Measurements from ENCODE around the gene ASCL1.
A peak's percentile ranks its signal among the peaks of the same experiment; 100 is the strongest.

ASCL1 gene

DNA sequence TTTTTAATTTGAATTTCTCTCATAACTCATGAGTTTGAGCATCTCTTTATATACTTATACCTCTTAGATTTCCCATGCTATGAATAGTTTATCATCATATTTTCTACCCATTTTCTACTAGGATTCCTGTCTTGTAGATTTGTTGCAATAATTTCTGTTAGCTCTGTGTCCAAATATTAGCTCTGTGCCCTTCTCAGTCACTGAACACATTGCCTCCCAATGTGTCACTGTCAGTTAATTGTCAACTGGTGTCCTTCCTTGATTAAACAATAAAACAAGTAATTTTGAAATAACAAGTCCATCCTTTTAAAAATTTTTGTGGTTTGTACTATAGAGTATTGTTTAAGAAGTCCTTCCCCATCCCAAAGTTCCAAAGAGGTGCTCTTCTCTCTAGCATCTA is 36.2 kb upstream of the ASCL1 start:
- Histone ChIP-seq H3K27me3 (ENCODE audit: control insufficient read depth, insufficient read depth, low read length) (no peaks in the 10 kb centered on the region), H3K9ac (ENCODE audit: low read length) (no peak overlapping the region), H3K27ac (ENCODE audit: low read length) (no peak overlapping the region), H3K9me3 (ENCODE audit: control insufficient read depth, low read depth, low read length) (no peaks in the 10 kb centered on the region), H3K36me3 (ENCODE audit: control insufficient read depth, low read depth, low read length) (no peaks in the 10 kb centered on the region), H3K4me3 (ENCODE audit: low read length) (no peak overlapping the region), H3K4me1 (ENCODE audit: control insufficient read depth, low read depth, low read length) (peaks cover 8% of the 10 kb centered on the region)

DNA sequence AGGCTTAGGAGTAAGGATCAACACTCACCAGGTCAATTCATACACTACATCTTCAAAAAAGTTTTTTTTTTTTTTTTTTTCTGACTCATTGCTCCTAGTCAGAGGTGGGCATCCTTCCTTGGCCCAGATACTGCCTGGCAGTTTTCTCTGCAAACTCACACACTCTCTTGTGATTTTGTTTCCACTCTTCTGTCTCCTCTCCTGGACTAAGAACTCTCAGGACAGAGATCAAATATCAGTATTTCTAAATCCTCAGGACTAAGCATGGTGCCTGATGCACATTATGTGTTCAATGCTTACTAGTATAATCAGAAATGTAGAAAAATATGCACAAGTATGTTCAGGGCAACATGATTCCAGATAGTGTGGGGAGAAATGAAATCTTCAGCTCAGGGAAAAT is 30.3 kb upstream of the ASCL1 start:
- Histone ChIP-seq H3K9ac (ENCODE audit: low read length) (no peak overlapping the region), H3K27me3 (ENCODE audit: control insufficient read depth, insufficient read depth, low read length) (no peaks in the 10 kb centered on the region), H3K4me1 (ENCODE audit: control insufficient read depth, low read depth, low read length) (no peaks in the 10 kb centered on the region), H3K9me3 (ENCODE audit: control insufficient read depth, low read depth, low read length) (no peaks in the 10 kb centered on the region), H3K36me3 (ENCODE audit: control insufficient read depth, low read depth, low read length) (no peaks in the 10 kb centered on the region), H3K4me3 (ENCODE audit: low read length) (no peak overlapping the region), H3K27ac (ENCODE audit: low read length) (no peak overlapping the region)

DNA sequence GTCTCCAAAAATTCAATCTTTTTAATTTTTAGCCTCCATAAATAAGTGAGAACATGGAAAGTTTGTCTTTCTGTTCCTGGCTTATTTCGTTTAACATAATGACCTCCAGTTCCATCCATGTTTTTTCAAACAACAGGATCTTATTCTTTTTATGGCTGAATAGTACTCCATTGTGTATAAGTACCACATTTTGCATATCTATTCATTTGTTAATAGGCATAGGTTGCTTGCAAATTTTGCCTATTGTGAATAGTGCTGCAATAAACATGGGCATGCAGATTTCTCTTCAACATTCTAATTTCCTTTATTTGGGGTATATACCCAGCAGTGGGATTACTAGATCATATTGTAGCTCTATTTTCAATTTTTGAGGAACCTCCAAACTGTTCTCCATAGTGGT is 24.3 kb upstream of the ASCL1 start:
- Histone ChIP-seq H3K4me3 (ENCODE audit: low read length) (no peak overlapping the region), H3K27ac (ENCODE audit: low read length) (no peak overlapping the region), H3K9ac (ENCODE audit: low read length) (no peak overlapping the region), H3K4me1 (ENCODE audit: control insufficient read depth, low read depth, low read length) (peaks cover 12% of the 10 kb centered on the region), H3K27me3 (ENCODE audit: control insufficient read depth, insufficient read depth, low read length) (no peaks in the 10 kb centered on the region), H3K36me3 (ENCODE audit: control insufficient read depth, low read depth, low read length) (no peaks in the 10 kb centered on the region), H3K9me3 (ENCODE audit: control insufficient read depth, low read depth, low read length) (no peaks in the 10 kb centered on the region)

DNA sequence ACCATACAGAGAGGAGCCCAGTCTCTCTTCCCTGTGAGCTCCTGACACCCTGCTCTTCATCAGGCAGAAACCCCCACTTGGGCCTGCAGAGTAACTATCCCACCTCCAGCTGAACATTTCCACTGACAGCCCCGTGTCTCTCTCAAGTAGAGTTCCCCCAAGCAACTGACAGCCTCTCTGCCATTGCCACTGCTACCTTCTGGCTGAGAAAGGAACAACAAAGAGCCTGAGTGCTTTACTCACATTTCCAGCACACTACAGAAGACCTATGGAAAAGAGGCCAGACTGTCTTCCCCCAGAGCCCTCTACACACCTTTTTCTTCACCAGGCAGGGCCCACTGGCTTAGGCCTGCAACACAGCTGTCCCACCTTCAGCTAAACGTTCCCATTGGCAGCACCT is 18.4 kb upstream of the ASCL1 start:
- Histone ChIP-seq H3K27ac (ENCODE audit: low read length) (no peak overlapping the region), H3K9me3 (ENCODE audit: control insufficient read depth, low read depth, low read length) (no peaks in the 10 kb centered on the region), H3K9ac (ENCODE audit: low read length) (no peak overlapping the region), H3K4me1 (ENCODE audit: control insufficient read depth, low read depth, low read length) (peaks cover 6% of the 10 kb centered on the region), H3K36me3 (ENCODE audit: control insufficient read depth, low read depth, low read length) (no peaks in the 10 kb centered on the region), H3K27me3 (ENCODE audit: control insufficient read depth, insufficient read depth, low read length) (no peaks in the 10 kb centered on the region), H3K4me3 (ENCODE audit: low read length) (no peak overlapping the region)

DNA sequence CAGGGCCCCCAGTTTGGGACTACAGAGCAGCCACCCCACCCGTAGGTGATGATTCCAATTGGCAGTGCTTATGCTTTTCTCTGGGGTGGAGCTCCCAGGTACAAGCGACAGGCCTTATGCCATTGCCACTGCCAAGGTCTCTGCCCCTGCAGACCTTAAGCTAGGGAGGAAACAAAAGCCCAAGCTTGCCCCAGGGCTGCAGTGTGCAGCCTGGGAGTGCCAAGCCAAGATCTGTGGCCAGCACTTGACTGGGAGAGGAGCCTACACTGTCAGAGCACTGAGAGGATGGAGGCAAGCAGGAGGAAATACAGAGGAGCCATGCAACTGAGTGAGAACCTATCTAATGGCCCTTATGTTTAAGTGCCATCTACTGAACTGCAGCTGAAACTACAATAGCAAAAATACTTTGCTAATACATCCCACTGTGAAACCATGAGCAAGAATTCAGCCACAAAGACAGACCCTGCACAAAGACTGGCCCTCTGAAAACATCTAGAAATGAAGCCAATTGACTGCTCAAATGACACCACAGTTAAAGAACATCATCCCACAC is 17.7 kb upstream of the ASCL1 start:
- Histone ChIP-seq H3K36me3 (ENCODE audit: control insufficient read depth, low read depth, low read length) (no peaks in the 10 kb centered on the region), H3K4me3 (ENCODE audit: low read length) (no peak overlapping the region), H3K9ac (ENCODE audit: low read length) (no peak overlapping the region), H3K27ac (ENCODE audit: low read length) (no peak overlapping the region), H3K9me3 (ENCODE audit: control insufficient read depth, low read depth, low read length) (no peaks in the 10 kb centered on the region), H3K4me1 (ENCODE audit: control insufficient read depth, low read depth, low read length) (peaks cover 5% of the 10 kb centered on the region), H3K27me3 (ENCODE audit: control insufficient read depth, insufficient read depth, low read length) (no peaks in the 10 kb centered on the region)

DNA sequence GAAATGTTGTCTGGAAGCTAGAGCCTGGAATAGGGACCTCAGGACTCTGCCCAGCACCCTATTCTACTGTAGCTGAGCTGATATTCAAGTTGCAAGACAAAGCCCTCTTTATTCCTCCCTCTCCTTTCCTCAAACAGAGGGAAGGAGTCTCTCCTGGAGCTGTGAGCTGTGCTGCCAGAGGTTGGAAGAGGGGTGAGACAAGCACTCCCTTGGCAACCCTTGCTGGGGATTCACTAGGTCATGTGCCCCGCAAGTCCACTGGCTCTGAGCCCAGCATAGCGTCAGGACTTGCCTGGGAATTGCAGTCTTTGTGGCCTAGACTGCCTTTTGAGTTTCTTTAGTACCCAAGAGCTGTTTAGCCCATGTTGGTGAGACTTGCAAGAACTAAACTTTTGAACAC is 11.4 kb upstream of the ASCL1 start:
- H3K36me3 ChIP-seq (ENCODE audit: control insufficient read depth, low read depth, low read length) = no peaks in the 10 kb centered on the region
- peaks cover 33% of the 10 kb centered on the region for H3K27me3 ChIP-seq (ENCODE audit: control insufficient read depth, insufficient read depth, low read length)
- H3K9ac ChIP-seq (ENCODE audit: low read length) = no peak overlapping the region
- no peak overlapping the region for H3K4me3 ChIP-seq (ENCODE audit: low read length)
- H3K27ac ChIP-seq (ENCODE audit: low read length) = no peak overlapping the region
- H3K9me3 ChIP-seq (ENCODE audit: control insufficient read depth, low read depth, low read length) = no peaks in the 10 kb centered on the region
- H3K4me1 ChIP-seq (ENCODE audit: control insufficient read depth, low read depth, low read length) = peaks cover 1% of the 10 kb centered on the region

DNA sequence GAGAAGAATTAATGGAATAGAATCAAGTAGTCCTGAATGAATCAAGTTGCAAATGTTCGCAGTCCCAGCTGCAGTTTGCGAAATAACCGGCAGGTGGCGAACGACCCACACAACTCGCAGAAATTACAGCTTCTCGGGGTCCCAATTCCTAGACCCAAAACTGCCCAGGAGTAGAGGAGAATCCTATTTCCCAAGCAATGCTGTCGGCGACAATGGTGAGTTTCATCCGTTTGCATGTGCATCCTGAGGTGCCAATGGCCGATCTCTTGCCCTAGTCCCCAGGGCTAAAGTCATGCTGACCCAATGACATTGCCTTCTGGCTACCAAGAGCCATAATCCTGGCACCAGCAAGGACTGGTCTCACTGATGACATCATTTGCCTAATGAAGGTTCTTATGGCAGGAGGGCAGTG is 8.5 kb upstream of the ASCL1 start:
- no peaks in the 10 kb centered on the region for H3K9me3 ChIP-seq (ENCODE audit: control insufficient read depth, low read depth, low read length)
- no peaks in the 10 kb centered on the region for H3K36me3 ChIP-seq (ENCODE audit: control insufficient read depth, low read depth, low read length)
- H3K4me1 ChIP-seq (ENCODE audit: control insufficient read depth, low read depth, low read length) = peaks cover 7% of the 10 kb centered on the region
- H3K9ac ChIP-seq (ENCODE audit: low read length) = no peak overlapping the region
- H3K27me3 ChIP-seq (ENCODE audit: control insufficient read depth, insufficient read depth, low read length) = peaks cover 62% of the 10 kb centered on the region
- H3K4me3 ChIP-seq (ENCODE audit: low read length) = no peak overlapping the region
- H3K27ac ChIP-seq (ENCODE audit: low read length) = no peak overlapping the region

DNA sequence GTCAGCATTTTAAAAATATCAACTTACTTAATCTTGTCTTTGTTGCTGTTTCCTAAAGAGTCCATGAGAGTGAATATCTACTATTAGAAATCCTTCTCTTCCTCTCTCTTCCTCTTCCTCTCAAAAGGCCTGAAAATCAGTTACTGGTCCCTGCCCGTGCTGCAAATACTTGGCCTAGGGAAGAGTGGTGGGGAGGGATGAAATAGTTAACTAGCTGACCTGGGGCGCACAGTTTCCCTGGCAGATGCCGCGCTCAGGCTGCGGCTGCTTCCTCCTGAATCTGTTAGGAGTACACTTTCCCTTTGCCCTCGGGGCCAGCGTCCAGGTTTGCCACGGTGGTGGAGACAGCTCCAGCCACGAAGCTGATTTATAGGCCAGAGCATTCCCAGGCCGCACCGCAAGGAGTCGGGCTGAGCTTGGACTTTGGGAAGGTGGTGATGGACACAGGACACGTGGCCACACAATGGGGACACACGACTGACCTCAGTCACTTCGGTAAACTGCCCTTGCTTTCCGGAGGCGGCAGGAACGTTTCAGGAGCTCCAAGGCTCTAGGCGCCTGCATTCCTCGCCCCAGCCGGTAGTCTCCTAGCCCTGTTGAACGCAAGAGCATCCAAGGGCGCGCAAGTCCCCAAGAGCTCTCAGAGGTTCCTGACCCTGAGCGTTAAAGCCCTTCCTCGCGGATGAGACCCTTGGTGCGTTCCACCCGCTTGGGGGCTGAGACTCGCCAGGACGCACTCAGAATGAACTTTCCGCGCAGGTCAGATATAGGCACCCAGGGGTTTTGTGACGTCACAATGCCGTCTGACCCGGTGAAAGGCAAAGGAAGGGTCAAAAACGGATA is 7.1 kb upstream of the ASCL1 start:
- H3K4me3 ChIP-seq (ENCODE audit: low read length) = peak overlapping the region; percentile 53
- H3K27ac ChIP-seq (ENCODE audit: low read length) = no peak overlapping the region
- peaks cover 7% of the 10 kb centered on the region for H3K4me1 ChIP-seq (ENCODE audit: control insufficient read depth, low read depth, low read length)
- H3K9me3 ChIP-seq (ENCODE audit: control insufficient read depth, low read depth, low read length) = no peaks in the 10 kb centered on the region
- H3K36me3 ChIP-seq (ENCODE audit: control insufficient read depth, low read depth, low read length) = no peaks in the 10 kb centered on the region
- H3K27me3 ChIP-seq (ENCODE audit: control insufficient read depth, insufficient read depth, low read length) = peaks cover 76% of the 10 kb centered on the region
- H3K9ac ChIP-seq (ENCODE audit: low read length) = no peak overlapping the region

DNA sequence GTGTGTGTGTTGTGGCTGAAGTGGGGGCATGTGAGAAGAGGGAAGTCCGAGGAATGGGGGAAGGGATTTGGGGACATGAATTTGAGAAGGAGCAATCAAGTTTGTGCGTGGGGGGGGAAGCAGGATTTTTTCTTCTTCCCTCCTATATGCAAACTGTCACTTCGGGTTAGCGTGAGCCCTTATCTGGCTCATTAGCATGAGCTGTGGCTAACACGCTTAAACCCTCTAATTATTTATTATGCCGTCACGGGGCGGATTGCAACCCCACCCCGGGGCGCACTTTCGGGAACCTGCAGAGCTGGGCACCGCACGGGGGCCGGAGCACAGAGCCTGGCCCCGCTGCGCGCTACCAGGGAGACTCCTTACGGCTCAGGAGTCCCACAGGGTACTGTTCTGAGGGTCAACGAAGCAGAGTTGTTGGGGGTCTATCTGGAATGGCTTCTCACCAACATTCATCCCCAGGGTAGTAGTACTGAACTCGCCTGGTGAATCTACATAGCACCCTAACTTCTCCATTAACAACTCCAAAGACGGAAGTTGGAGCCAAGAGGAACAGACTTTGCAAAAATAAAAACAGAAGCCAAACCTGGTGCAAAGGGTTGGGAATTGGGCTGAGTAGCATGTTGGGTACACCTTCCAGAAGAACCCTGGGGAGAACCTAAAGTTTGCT is 6.4 kb upstream of the ASCL1 start:
- Histone ChIP-seq H3K27me3 (ENCODE audit: control insufficient read depth, insufficient read depth, low read length) (peaks cover 83% of the 10 kb centered on the region), H3K9ac (ENCODE audit: low read length) (no peak overlapping the region)

DNA sequence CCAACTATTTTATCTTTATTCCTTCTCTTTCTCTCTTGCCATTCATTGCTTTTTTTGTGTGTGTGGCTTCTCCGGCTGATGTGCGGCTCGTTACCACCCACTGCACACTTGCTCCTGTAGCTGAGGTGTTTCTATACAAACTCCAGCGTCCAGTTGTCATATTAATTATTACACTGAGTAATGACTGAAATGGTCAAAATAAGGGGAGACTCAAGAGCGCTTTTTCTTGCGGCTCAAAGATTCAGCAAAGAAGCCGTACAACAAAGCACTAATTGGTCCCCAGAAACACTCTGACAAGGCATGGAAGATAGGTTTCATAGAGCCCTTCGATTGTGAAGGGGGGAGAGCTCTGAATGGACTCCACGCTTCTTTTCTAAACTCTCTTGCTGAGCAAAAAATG is 5.6 kb upstream of the ASCL1 start:
- H3K4me1 ChIP-seq (ENCODE audit: control insufficient read depth, low read depth, low read length) = peaks cover 7% of the 10 kb centered on the region
- H3K27me3 ChIP-seq (ENCODE audit: control insufficient read depth, insufficient read depth, low read length) = peaks cover 91% of the 10 kb centered on the region

More for the DNA sequence above, 6.4 kb upstream of the ASCL1 start:
- Histone ChIP-seq H3K9me3 (ENCODE audit: control insufficient read depth, low read depth, low read length) (no peaks in the 10 kb centered on the region), H3K36me3 (ENCODE audit: control insufficient read depth, low read depth, low read length) (no peaks in the 10 kb centered on the region), H3K27ac (ENCODE audit: low read length) (no peak overlapping the region), H3K4me1 (ENCODE audit: control insufficient read depth, low read depth, low read length) (peaks cover 7% of the 10 kb centered on the region), H3K4me3 (ENCODE audit: low read length) (peak overlapping the region; percentile 53)

DNA sequence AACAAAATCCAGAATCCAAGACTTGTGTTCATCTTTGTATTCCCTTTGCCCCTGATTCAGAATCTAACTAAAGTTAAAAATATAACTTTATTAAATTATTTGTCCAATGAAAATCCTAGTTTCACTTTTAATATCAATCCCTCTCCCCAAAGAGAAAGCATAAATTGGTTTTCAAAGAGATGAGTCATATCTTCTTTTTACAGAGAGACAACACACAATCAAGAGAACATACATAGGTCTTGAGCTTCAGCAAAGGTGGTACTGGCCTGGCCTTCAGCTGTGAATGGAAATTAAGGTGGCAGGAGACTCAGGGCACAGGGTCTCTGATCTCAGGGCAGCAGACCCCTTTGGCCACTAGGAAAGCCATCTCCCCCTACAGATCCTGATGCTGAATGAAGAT is 4.3 kb upstream of the ASCL1 start:
- H3K27ac ChIP-seq (ENCODE audit: low read length) = no peak overlapping the region
- no peaks in the 10 kb centered on the region for H3K36me3 ChIP-seq (ENCODE audit: control insufficient read depth, low read depth, low read length)
- peaks cover 99% of the 10 kb centered on the region for H3K27me3 ChIP-seq (ENCODE audit: control insufficient read depth, insufficient read depth, low read length)
- H3K9ac ChIP-seq (ENCODE audit: low read length) = no peak overlapping the region
- H3K4me3 ChIP-seq (ENCODE audit: low read length) = no peak overlapping the region
- peaks cover 7% of the 10 kb centered on the region for H3K4me1 ChIP-seq (ENCODE audit: control insufficient read depth, low read depth, low read length)
- H3K9me3 ChIP-seq (ENCODE audit: control insufficient read depth, low read depth, low read length) = no peaks in the 10 kb centered on the region

More for the DNA sequence above, 5.6 kb upstream of the ASCL1 start:
- H3K27ac ChIP-seq (ENCODE audit: low read length) = no peak overlapping the region
- H3K36me3 ChIP-seq (ENCODE audit: control insufficient read depth, low read depth, low read length) = no peaks in the 10 kb centered on the region
- H3K9ac ChIP-seq (ENCODE audit: low read length) = no peak overlapping the region
- no peaks in the 10 kb centered on the region for H3K9me3 ChIP-seq (ENCODE audit: control insufficient read depth, low read depth, low read length)
- H3K4me3 ChIP-seq (ENCODE audit: low read length) = no peak overlapping the region
